ENCODE results near the gene ARSI. TPM values are rescaled to one million over a fixed set of nuclear protein-coding genes. Genes with fewer than 3 reads are reported as not detected.

Gene ARSI
- total RNA-seq, 2 donors from 2014 or later, result 0.26 TPM; not detected in 1

DNA sequence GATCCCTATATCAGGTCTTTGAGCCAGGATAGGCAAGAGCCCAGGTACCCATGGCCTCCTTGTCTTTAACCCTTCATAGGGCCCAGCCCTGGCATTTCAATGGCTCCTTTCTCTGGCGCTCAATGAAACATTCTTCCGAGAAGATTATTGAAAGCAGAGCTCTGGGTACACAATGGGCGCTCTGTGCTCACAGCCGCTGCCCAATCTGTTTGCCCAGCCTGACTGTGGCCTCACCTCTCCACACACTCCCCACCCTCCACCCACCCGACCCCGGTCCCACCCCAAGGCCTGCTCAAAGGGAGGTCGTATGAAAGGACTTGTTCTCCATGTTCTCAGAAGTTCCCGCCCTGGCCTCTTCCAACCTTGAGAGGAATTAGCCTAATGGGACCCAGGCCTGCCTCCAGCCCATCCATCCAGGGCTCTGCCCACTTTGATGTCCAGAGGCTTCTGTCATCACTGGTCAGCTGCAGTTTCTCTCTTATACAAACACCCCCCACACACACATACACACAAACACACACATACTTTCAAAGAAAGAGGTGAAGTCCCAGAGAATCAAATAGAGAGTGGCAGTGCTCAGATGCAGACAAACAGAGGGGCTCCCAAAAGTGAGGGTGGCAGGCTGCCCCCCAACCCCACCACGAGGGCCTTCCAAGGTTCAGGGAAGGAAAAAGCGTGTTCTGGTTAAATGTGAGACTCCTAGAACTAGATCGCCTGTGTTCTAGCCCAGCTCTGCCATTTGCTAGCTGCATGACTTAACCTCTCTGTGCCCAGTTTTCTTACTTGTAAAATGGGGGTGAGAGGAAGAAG, 5.1 kb upstream of the ARSI start:
- TF ChIP-seq, protein P1, sequence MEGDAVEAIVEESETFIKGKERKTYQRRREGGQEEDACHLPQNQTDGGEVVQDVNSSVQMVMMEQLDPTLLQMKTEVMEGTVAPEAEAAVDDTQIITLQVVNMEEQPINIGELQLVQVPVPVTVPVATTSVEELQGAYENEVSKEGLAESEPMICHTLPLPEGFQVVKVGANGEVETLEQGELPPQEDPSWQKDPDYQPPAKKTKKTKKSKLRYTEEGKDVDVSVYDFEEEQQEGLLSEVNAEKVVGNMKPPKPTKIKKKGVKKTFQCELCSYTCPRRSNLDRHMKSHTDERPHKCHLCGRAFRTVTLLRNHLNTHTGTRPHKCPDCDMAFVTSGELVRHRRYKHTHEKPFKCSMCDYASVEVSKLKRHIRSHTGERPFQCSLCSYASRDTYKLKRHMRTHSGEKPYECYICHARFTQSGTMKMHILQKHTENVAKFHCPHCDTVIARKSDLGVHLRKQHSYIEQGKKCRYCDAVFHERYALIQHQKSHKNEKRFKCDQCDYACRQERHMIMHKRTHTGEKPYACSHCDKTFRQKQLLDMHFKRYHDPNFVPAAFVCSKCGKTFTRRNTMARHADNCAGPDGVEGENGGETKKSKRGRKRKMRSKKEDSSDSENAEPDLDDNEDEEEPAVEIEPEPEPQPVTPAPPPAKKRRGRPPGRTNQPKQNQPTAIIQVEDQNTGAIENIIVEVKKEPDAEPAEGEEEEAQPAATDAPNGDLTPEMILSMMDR (IDR thresholded peaks at IDR 0.05), result no peak
- TF ChIP-seq POLR2A (IDR thresholded peaks at IDR 0.05), result no peak
- intact Hi-C loops (cut with DNase I), result no loop called here
- Histone ChIP-seq H3K27me3 (no peaks in the 10 kb centered on the region), H3K36me3 (replicated peaks in 1 of 2; ENCODE audit: insufficient read depth in 1 of 2, low read depth in 2 of 2) (no peaks in the 10 kb centered on the region), H3K9me3 (no peaks in the 10 kb centered on the region), H3K27ac (no peak overlapping the region), H3K4me1 (peaks cover 3% of the 10 kb centered on the region), H3K4me3 (no peak overlapping the region)
- ATAC-seq, result peak; percentile 24
- DNase-seq, result no peak
- WGBS, 2 donors, result 60 to 78% methylated on average over 7 to 11 of the region's 11 CpGs

DNA sequence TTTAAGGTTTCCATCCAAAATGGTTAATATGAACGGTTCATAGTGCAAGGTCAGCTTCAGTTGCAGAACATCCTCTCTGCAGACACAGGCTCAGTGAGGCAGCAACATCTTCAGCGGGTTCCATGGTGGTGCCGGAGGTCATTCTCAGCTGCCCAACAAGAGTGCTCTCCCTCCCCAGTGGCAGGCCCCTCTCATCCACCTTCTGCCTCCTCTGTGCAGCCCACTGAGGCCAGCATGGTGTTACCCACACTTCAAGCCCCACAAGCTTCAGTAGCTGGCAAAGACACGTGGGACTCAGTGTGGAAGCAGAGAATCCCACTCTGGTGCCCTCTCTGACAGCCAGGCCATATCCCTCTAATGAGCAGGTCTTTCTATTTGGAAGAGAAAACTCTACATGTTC, 4.1 kb upstream of the ARSI start:
- intact Hi-C loops (cut with DNase I), result no loop called here
- H3K4me1 ChIP-seq, result peaks cover 13% of the 10 kb centered on the region
- no peak overlapping the region for H3K27ac ChIP-seq
- no peaks in the 10 kb centered on the region for H3K36me3 ChIP-seq (replicated peaks in 1 of 2; ENCODE audit: insufficient read depth in 1 of 2, low read depth in 2 of 2)
- no peak overlapping the region for H3K4me3 ChIP-seq
- WGBS, 2 donors, result 81 to 85% methylated on average over 4 of the region's 4 CpGs
- no peak for ATAC-seq
- no peak for DNase-seq
- TF ChIP-seq POLR2A (IDR thresholded peaks at IDR 0.05), result no peak
- TF ChIP-seq, protein P1 (IDR thresholded peaks at IDR 0.05), result no peak
- no peaks in the 10 kb centered on the region for H3K9me3 ChIP-seq
- H3K27me3 ChIP-seq, result peaks cover 0 to 3% of the 10 kb centered on the region in 2 donors

DNA sequence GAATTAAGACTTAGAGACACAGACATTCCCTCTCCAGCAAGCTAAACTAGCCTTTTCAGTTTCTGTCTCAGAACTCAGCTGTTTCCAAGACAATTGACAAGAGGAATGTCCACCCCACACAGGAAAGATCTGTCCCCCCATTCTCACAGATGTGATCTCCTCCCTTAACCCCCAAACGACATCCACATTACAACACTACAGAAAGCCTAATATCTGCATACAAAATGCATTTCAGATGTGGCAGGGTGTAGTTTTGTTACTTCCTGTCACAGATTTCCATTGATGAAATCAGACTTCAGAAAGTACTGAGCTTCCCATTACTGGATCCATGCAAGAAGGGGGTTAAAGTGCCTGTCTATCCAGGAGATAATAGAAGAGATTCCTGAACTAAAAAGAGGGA, 2.9 kb upstream of the ARSI start:
- TF ChIP-seq, protein P1 (IDR thresholded peaks at IDR 0.05), result no peak
- no peak for TF ChIP-seq POLR2A (IDR thresholded peaks at IDR 0.05)
- H3K27me3 ChIP-seq, result peaks cover 0 to 5% of the 10 kb centered on the region in 2 donors
- intact Hi-C loops (cut with DNase I), result no loop called here
- ATAC-seq (no peak), DNase-seq (no peak)
- 25 to 29% methylated on average over 1 of the region's 1 CpG for WGBS, 2 donors
- peaks cover 13% of the 10 kb centered on the region for H3K4me1 ChIP-seq
- no peak overlapping the region for H3K4me3 ChIP-seq
- no peaks in the 10 kb centered on the region for H3K36me3 ChIP-seq (replicated peaks in 1 of 2; ENCODE audit: insufficient read depth in 1 of 2, low read depth in 2 of 2)
- H3K27ac ChIP-seq, result no peak overlapping the region
- H3K9me3 ChIP-seq, result no peaks in the 10 kb centered on the region

DNA sequence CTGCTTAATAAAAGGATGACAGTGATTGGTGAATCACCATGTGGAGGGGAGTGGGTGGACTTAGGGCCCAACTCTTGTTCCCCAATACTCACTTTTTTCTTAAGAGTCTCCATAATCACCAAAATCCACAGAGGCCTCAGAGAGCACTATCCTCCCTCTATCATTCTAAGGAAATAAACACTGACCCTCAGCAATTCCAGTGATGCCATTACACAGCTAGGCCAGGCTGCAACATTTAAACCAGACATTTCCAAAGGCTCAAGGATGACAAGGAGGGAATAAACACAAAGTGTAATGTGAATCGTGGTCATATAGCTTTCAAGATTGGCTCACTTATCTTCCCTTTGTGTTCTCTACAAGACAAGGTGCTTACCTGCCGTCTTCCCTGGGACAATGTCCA, 2.4 kb upstream of the ARSI start:
- no peak overlapping the region for H3K27ac ChIP-seq
- intact Hi-C loops (cut with DNase I), result no loop called here

More for the DNA sequence above, 2.4 kb upstream of the ARSI start:
- H3K9me3 ChIP-seq, result no peaks in the 10 kb centered on the region
- peaks cover 0 to 5% of the 10 kb centered on the region in 2 donors for H3K27me3 ChIP-seq
- WGBS, 2 donors, result 79 to 83% methylated on average over 2 of the region's 2 CpGs
- H3K4me1 ChIP-seq, result peaks cover 13% of the 10 kb centered on the region
- DNase-seq (no peak), ATAC-seq (no peak)
- H3K36me3 ChIP-seq (replicated peaks in 1 of 2; ENCODE audit: insufficient read depth in 1 of 2, low read depth in 2 of 2), result no peaks in the 10 kb centered on the region
- H3K4me3 ChIP-seq, result no peak overlapping the region
- TF ChIP-seq POLR2A (IDR thresholded peaks at IDR 0.05), result no peak
- TF ChIP-seq, protein P1 (IDR thresholded peaks at IDR 0.05), result no peak
